PC-3 (cell line): ENCODE data around the gene NRIP2. TPM values are rescaled to one million over a fixed set of nuclear protein-coding genes. Genes with fewer than 3 reads are reported as not detected.

Experiments
- ATAC-seq: fragments of 200-7000 bp; cut with Tn5 transposase; 2 replicates; pipeline ENCODE4 v1.9.1; 2020; ENCODE audit warnings: mild to moderate bottlenecking, moderate library complexity
- BruUV-seq: library from RNA; stranded (reverse); fragments of 400-500 nt; replicated peaks from 2 replicates; lab custom pipeline; 2021; lab: Mats Ljungman, UMichigan
- CTCF ChIA-PET: fragments of 300-600 bp; sonication (Branson Sonifier 250); formaldehyde crosslinking; loops from one replicate; lab custom pipeline; 2022; ENCODE audit warnings: antibody characterized with exemption; lab: Charles Lee
- POLR2A ChIA-PET: fragments of 300-600 bp; sonication (Branson Sonifier 250); formaldehyde crosslinking; loops from one replicate; lab custom pipeline; 2022; ENCODE audit warnings: antibody characterized with exemption; ENCODE audit not compliant: unreplicated experiment; lab: Charles Lee
- DNase-seq: peaks from one replicate; pipeline ENCODE4 v3.0.0-alpha.2; 2015
- H2AFZ ChIP-seq: fragments of 300-600 bp; sonication (generic); 2 replicates; pipeline ENCODE4 v1.6.0; 2016; ENCODE audit warnings: antibody characterized with exemption, low read length
- H3F3A ChIP-seq: fragments of 300-600 bp; sonication (generic); one replicate; pipeline ENCODE4 v1.6.0; 2017; ENCODE audit warnings: antibody characterized with exemption, low read length, control low read depth, mild to moderate bottlenecking; ENCODE audit not compliant: unreplicated experiment
- H3K27ac ChIP-seq: fragments of 300-600 bp; sonication (generic); 2 replicates; pipeline ENCODE4 v1.5.1; 2016; ENCODE audit warnings: mild to moderate bottlenecking, low read length
- H3K27me3 ChIP-seq: fragments of 300-600 bp; sonication (generic); 2 replicates; pipeline ENCODE4 v1.6.1; 2016; ENCODE audit warnings: low read length, mixed read lengths
- H3K36me3 ChIP-seq: fragments of 300-600 bp; sonication (generic); 2 replicates; pipeline ENCODE4 v1.6.1; 2016; ENCODE audit warnings: low read depth, mixed run types, low read length, mixed read lengths
- H3K4me1 ChIP-seq: fragments of 300-600 bp; sonication (generic); 2 replicates; pipeline ENCODE4 v1.5.1; 2016; ENCODE audit warnings: low read length; ENCODE audit not compliant: insufficient read depth
- H3K4me2 ChIP-seq: fragments of 300-600 bp; sonication (generic); 2 replicates; pipeline ENCODE4 v1.6.0; 2016; ENCODE audit warnings: low read length
- H3K4me3 ChIP-seq: fragments of 300-600 bp; sonication (generic); 2 replicates; pipeline ENCODE4 v1.5.1; 2016; ENCODE audit warnings: mild to moderate bottlenecking, low read length, mixed read lengths
- H3K79me2 ChIP-seq: fragments of 300-600 bp; sonication (generic); 2 replicates; pipeline ENCODE4 v1.6.1; 2017; ENCODE audit warnings: low read length, mixed read lengths
- H3K9ac ChIP-seq: fragments of 300-600 bp; sonication (generic); 2 replicates; pipeline ENCODE4 v1.6.0; 2016; ENCODE audit warnings: mild to moderate bottlenecking, low read length
- H3K9me2 ChIP-seq: fragments of 300-600 bp; sonication (generic); replicated peaks from 2 replicates; pipeline ENCODE4 v1.6.1; 2016; ENCODE audit warnings: mixed run types, low read length, mixed read lengths
- H3K9me3 ChIP-seq: fragments of 300-600 bp; sonication (generic); 2 replicates; pipeline ENCODE4 v1.6.1; 2016; ENCODE audit warnings: low read length, mixed read lengths
- H4K20me1 ChIP-seq: fragments of 300-600 bp; sonication (generic); 2 replicates; pipeline ENCODE4 v1.6.1; 2016; ENCODE audit warnings: low read length, mixed read lengths
- CTCF ChIP-seq: fragments of 300-600 bp; sonication (generic); conservative IDR thresholded peaks from 2 replicates; pipeline ENCODE4 v1.5.1; 2017; ENCODE audit warnings: antibody characterized with exemption, low read depth, mild to moderate bottlenecking, low read length
- EZH2 ChIP-seq: fragments of 300-600 bp; sonication (generic); IDR thresholded peaks from one replicate; pipeline ENCODE4 v1.6.1; 2017; ENCODE audit warnings: antibody characterized with exemption, mild to moderate bottlenecking, low read length; ENCODE audit not compliant: unreplicated experiment
- EZH2phosphoT487 ChIP-seq: fragments of 300-600 bp; sonication (generic); IDR thresholded peaks from 2 replicates; pipeline ENCODE4 v1.6.1; 2018; ENCODE audit warnings: mild to moderate bottlenecking, antibody characterized with exemption, low read length, borderline replicate concordance
- intact Hi-C: fragments of 100-400 bp; cut with micrococcal nuclease; formaldehyde crosslinking; loops from 2 replicates; pipeline ENCODE4 v1.9.0; 2023
- total RNA-seq: library from RNA; depleted of rRNA; stranded (reverse); fragments of >200 nt; gene quantifications from 2 replicates; pipeline ENCODE4 v1.2.3, GENCODE V29; 2014

The NRIP2 gene
- total RNA-seq, 1 experiment from 2014 or later: not detected

GRCh38 chr12:2806700-2807099 is 28.1 kb downstream of the NRIP2 start:
- Histone ChIP-seq H3K79me2 (no peaks in the 10 kb centered on the region), H4K20me1 (no peaks in the 10 kb centered on the region), H3K9me2 (no peaks in the 10 kb centered on the region), H3F3A (peaks cover 4% of the 10 kb centered on the region), H3K27ac (no peak overlapping the region), H3K9ac (no peak overlapping the region), H3K36me3 (peaks cover 25% of the 10 kb centered on the region), H2AFZ (no peak overlapping the region), H3K4me1 (0 out of 2 replicates have a peak, but pooled peaks cover 2% of the 10 kb centered on the region), H3K9me3 (no peaks in the 10 kb centered on the region), H3K27me3 (no peaks in the 10 kb centered on the region), H3K4me3 (no peak overlapping the region), H3K4me2 (no peak overlapping the region)
- BruUV-seq: no TSS peak
- no peak for TF ChIP-seq EZH2
- TF ChIP-seq EZH2phosphoT487: no peak
- no peak for TF ChIP-seq CTCF
- CTCF ChIA-PET: no interaction called here
- POLR2A ChIA-PET: no interaction called here
- ATAC-seq (no peak), DNase-seq (no peak)
- intact Hi-C loops: no loop called here

GRCh38 chr12:2805143-2805520 is 29.7 kb downstream of the NRIP2 start:
- no TSS peak for BruUV-seq
- no peak for ATAC-seq
- intact Hi-C loops: no loop called here

More at GRCh38 chr12:2805143-2805520, 29.7 kb downstream of the NRIP2 start:
- Histone ChIP-seq H3K79me2 (no peaks in the 10 kb centered on the region), H3K4me2 (no peak overlapping the region), H3K27me3 (no peaks in the 10 kb centered on the region), H4K20me1 (no peaks in the 10 kb centered on the region), H3K9me2 (no peaks in the 10 kb centered on the region), H3K9me3 (no peaks in the 10 kb centered on the region), H2AFZ (no peak overlapping the region), H3K4me1 (no peaks in the 10 kb centered on the region), H3K36me3 (peaks cover 40% of the 10 kb centered on the region), H3K9ac (no peak overlapping the region), H3F3A (peaks cover 4% of the 10 kb centered on the region), H3K4me3 (no peak overlapping the region), H3K27ac (no peak overlapping the region)
- no peak for DNase-seq
- POLR2A ChIA-PET: no interaction called here
- CTCF ChIA-PET: no interaction called here
- TF ChIP-seq EZH2: no peak
- TF ChIP-seq EZH2phosphoT487: no peak
- no peak for TF ChIP-seq CTCF
